Cardiac muscle cell (in vitro differentiated cells and primary cell): ENCODE measurements around the gene LNP1. TPM values are rescaled to one million over a fixed set of nuclear protein-coding genes. Genes with fewer than 3 reads are reported as not detected.
"Not testable (repeated sequence)": the region's sequence is repeated elsewhere in the genome, so short reads cannot be mapped to it uniquely, and the experiment has no call there.

Source experiments
- DNase-seq, 2 donors: peaks; one replicate each; pipeline versions ENCODE4 v3.0.0 to v3.0.0-alpha.2; 2010 to 2017; ENCODE audit warnings: low read depth in 1 of 2, low spot score in 1 of 2
- H3K27ac ChIP-seq: fragments of 200-600 bp; sonication (generic); 2 replicates; pipeline ENCODE4 v1.5.1; 2016
- H3K27me3 ChIP-seq: fragments of 200-600 bp; sonication (generic); 2 replicates; pipeline ENCODE4 v1.6.0; 2016; ENCODE audit warnings: control low read depth
- H3K36me3 ChIP-seq: fragments of 200-600 bp; sonication (generic); 2 replicates; pipeline ENCODE4 v1.5.1; 2016; ENCODE audit warnings: control low read depth
- H3K4me1 ChIP-seq: fragments of 200-600 bp; sonication (generic); 2 replicates; pipeline ENCODE4 v1.8.1; 2017; ENCODE audit warnings: low read depth, mild to moderate bottlenecking, mixed run types
- H3K4me3 ChIP-seq: fragments of 200-600 bp; sonication (generic); 2 replicates; pipeline ENCODE4 v1.5.1; 2016; ENCODE audit warnings: mild to moderate bottlenecking
- H3K9me3 ChIP-seq: fragments of 200-600 bp; sonication (generic); 2 replicates; pipeline ENCODE4 v1.5.1; 2017; ENCODE audit warnings: low read depth, mild to moderate bottlenecking, control low read depth
- CTCF ChIP-seq: IDR thresholded peaks from 2 replicates; pipeline ENCODE4 v1.5.1; 2012; ENCODE audit warnings: low read depth, mild to moderate bottlenecking, low read length
- polyA plus RNA-seq: library from polyadenylated mRNA; unstranded; fragments of >200 nt; fragmentation: Nextera tagmentation; extraction: Ambion mirVana; gene quantifications from 2 replicates; pipeline ENCODE4 v1.2.1, GENCODE V29; 2016
- total RNA-seq: library from RNA; depleted of rRNA; stranded (reverse); fragments of >200 nt; gene quantifications from 2 replicates; pipeline ENCODE4 v1.2.3, GENCODE V29; 2016

Gene LNP1
- total and polyA plus RNA-seq, 2 experiments from 2014 or later = 18.3 to 23.1 TPM

- no peak overlapping the region for H3K4me3 ChIP-seq
- H3K27ac ChIP-seq = no peak overlapping the region
- H3K9me3 ChIP-seq = no peaks in the 10 kb centered on the region
- no peak for DNase-seq
- TF ChIP-seq CTCF = no peak
- H3K4me1 ChIP-seq = no peaks in the 10 kb centered on the region
- H3K36me3 ChIP-seq = no peaks in the 10 kb centered on the region
- H3K27me3 ChIP-seq = no peaks in the 10 kb centered on the region
Observed at GRCh38 chr3:100467133-100467532, 65.8 kb downstream of the LNP1 start.

DNA sequence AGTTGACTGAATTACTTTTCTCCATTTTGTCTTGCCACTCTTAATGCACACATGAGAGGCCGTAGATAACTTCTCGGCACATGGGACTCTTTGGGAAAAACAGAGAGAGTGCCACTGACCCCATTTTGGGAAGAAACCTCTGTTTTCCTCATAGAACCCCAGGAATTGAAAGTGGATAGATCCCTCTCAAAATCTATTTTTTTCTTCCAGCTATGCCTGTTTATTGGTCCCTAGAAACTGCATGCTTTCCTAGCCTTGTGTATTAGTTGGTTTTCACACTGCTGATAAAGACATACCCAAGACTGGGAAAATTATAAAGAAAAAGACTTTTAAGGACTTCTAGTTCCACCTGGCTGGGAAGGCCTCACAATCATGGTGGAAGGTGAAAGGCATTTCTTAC lies 67.3 kb downstream of the LNP1 start:
- no peaks in the 10 kb centered on the region for H3K9me3 ChIP-seq
- H3K36me3 ChIP-seq = no peaks in the 10 kb centered on the region
- no peak overlapping the region for H3K27ac ChIP-seq
- no peaks in the 10 kb centered on the region for H3K4me1 ChIP-seq
- TF ChIP-seq CTCF = no peak
- no peak overlapping the region for H3K4me3 ChIP-seq
- DNase-seq = no peak
- H3K27me3 ChIP-seq = no peaks in the 10 kb centered on the region

DNA sequence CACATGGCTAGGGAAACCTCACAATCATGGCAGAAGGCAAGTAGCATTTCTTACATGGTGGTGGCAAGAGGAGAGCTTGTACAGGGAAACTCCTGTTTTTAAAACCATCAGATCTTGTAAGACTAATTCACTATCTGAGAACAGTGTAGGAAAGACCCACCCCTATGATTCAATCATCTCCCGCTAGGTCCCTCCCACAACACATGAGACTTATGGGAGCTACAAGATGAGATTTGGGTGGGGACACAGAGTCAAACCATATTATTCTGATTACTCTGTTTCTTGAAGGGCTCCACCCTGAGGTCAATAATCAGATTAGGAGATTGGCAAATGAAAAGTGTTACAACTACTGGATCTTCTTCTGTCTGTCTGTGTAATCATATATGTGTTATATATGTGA lies 69.6 kb downstream of the LNP1 start:
- no peak for DNase-seq
- H3K27me3 ChIP-seq = no peaks in the 10 kb centered on the region
- TF ChIP-seq CTCF = no peak
- no peak overlapping the region for H3K4me3 ChIP-seq
- H3K4me1 ChIP-seq = no peaks in the 10 kb centered on the region
- no peaks in the 10 kb centered on the region for H3K9me3 ChIP-seq
- no peaks in the 10 kb centered on the region for H3K36me3 ChIP-seq
- H3K27ac ChIP-seq = no peak overlapping the region

GRCh38 chr3:100471444-100471843 lies 70.1 kb downstream of the LNP1 start:
- DNase-seq = no peak
- no peak for TF ChIP-seq CTCF
- Histone ChIP-seq H3K36me3 (no peaks in the 10 kb centered on the region), H3K4me3 (no peak overlapping the region), H3K9me3 (no peaks in the 10 kb centered on the region), H3K27me3 (no peaks in the 10 kb centered on the region), H3K27ac (no peak overlapping the region), H3K4me1 (no peaks in the 10 kb centered on the region)

GRCh38 chr3:100477851-100478360 lies 76.6 kb downstream of the LNP1 start:
- not testable (repeated sequence) for H3K9me3 ChIP-seq, H3K27ac ChIP-seq, H3K4me1 ChIP-seq, H3K27me3 ChIP-seq, DNase-seq, H3K4me3 ChIP-seq, H3K36me3 ChIP-seq

GRCh38 chr3:100478521-100478920 lies 77.2 kb downstream of the LNP1 start:
- not testable (repeated sequence) for H3K9me3 ChIP-seq, H3K4me3 ChIP-seq, H3K27me3 ChIP-seq, H3K27ac ChIP-seq, DNase-seq, H3K4me1 ChIP-seq, H3K36me3 ChIP-seq

- TF ChIP-seq CTCF = no peak
- H3K4me3 ChIP-seq = no peak overlapping the region
- no peaks in the 10 kb centered on the region for H3K27me3 ChIP-seq
- no peak overlapping the region for H3K27ac ChIP-seq
- H3K36me3 ChIP-seq = no peaks in the 10 kb centered on the region
- no peak for DNase-seq
- H3K9me3 ChIP-seq = no peaks in the 10 kb centered on the region
- H3K4me1 ChIP-seq = no peaks in the 10 kb centered on the region
Observed at GRCh38 chr3:100480081-100480480, 78.7 kb downstream of the LNP1 start.
